Lower lobe of right lung (tissue), 2 donors: Measurements from ENCODE around the gene PHF24. TPM values are rescaled to one million over a fixed set of nuclear protein-coding genes. Genes with fewer than 3 reads are reported as not detected.
"Not testable (repeated sequence)": the region's sequence is repeated elsewhere in the genome, so short reads cannot be mapped to it uniquely, and the experiment has no call there.

Experiments
- ATAC-seq, 2 donors: fragments of 200-7000 bp; cut with Tn5 transposase; one replicate each; pipeline ENCODE4 v1.9.1; 2020 to 2022; ENCODE audit warnings: mild to moderate bottlenecking in 2 of 2, moderate library complexity in 2 of 2
- DNase-seq: peaks from one replicate; pipeline ENCODE4 v3.0.0-alpha.2; 2020
- H3K27ac ChIP-seq: fragments of 200-600 bp; one replicate; pipeline ENCODE4 v1.8.0; 2022
- H3K27me3 ChIP-seq: fragments of 200-600 bp; one replicate; pipeline ENCODE4 v1.8.0; 2022; ENCODE audit warnings: low read depth
- H3K36me3 ChIP-seq: fragments of 200-600 bp; one replicate; pipeline ENCODE4 v1.8.0; 2022; ENCODE audit warnings: mild to moderate bottlenecking
- H3K4me1 ChIP-seq: fragments of 200-600 bp; one replicate; pipeline ENCODE4 v1.8.0; 2022
- H3K4me3 ChIP-seq: fragments of 200-600 bp; one replicate; pipeline ENCODE4 v1.8.0; 2022; ENCODE audit warnings: mild to moderate bottlenecking
- H3K9me3 ChIP-seq: fragments of 200-600 bp; one replicate; pipeline ENCODE4 v1.8.0; 2022
- CTCF ChIP-seq: fragments of 200-600 bp; IDR thresholded peaks from one replicate; pipeline ENCODE4 v1.8.0; 2022; ENCODE audit warnings: antibody characterized with exemption, mild to moderate bottlenecking
- intact Hi-C: fragments of 100-400 bp; cut with DNase I; formaldehyde crosslinking; loops from one replicate; pipeline ENCODE4 v1.11.0; 2022
- total RNA-seq: library from RNA; stranded (reverse); fragmentation: NEBNext Ultra II Directional; extraction: Animal tissue kit (Norgen Biotek cat#: 25700); gene quantifications from one replicate; pipeline ENCODE4 v1.2.1, GENCODE V29; 2021
- donor health status: DM: no; HTN: yes; CAD: no; lungs with severe emphysema.

Gene PHF24
- total RNA-seq, 1 donor from 2014 or later, result 1.3 TPM

DNA sequence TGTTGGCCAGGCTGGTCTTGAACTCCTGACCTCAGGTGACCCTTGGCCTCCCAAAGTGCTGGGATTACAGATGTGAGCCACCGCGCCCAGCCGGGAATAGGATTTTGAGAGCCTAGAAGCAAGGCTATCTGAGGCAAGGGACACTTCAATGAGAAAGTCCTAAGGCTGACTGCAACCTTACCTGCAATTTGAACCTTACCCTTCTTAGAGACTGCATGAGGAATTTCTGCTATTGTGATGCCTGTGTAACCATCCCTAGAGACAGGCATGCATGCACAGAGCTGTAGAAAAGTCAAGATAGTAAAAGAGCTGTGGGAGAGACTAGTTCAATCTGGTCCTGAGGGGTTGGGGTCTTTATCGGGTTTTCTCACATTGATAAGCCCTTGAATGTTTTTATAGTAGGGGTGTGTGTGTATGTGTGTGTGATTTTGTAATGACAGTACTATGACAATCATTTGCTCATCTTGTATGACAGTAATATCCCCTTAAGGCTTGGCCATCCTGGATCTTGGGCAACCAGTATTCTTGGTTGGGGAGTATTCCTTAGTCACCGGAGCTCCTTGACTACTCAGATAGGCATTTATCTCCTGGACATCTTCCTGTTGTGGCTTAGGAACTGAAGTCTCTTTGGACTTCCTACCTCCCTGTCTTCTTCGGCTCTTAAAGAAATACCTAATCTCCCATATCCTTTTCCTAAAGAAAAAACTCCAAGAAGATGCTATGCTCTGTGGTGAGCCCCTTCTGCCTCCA is 42.6 kb downstream of the PHF24 start:
- Histone ChIP-seq H3K4me1 (peaks cover 8% of the 10 kb centered on the region), H3K36me3 (peaks cover 10% of the 10 kb centered on the region), H3K27me3 (no peaks in the 10 kb centered on the region), H3K27ac (no peak overlapping the region), H3K9me3 (no peaks in the 10 kb centered on the region), H3K4me3 (no peak overlapping the region)
- intact Hi-C loops, result no loop called here
- ATAC-seq, result no peak
- TF ChIP-seq CTCF, result no peak
- no peak for DNase-seq

DNA sequence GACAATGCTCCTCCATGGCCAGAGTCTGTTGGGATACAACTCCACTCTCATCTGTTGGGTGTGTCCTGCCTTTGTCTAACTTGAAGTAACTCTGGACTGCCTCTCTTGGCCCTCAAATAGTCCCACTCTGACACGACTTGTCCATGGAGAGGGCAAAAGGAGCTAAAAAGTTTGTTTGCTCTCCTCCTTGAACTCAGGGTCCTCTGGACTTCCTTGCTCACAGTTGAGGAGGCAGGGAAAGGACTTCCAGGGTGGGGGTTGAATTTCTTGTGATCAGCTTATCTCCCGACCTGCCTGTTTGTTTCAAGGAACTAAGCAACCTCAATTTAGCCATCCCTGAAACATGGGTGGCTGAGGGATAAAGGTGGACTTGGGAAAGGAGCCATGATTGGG is 43.2 kb downstream of the PHF24 start:
- ATAC-seq, result peak; percentile 18 to 29
- no peak for TF ChIP-seq CTCF
- no peak overlapping the region for H3K4me3 ChIP-seq
- no peak for DNase-seq
- no peaks in the 10 kb centered on the region for H3K27me3 ChIP-seq
- no peaks in the 10 kb centered on the region for H3K9me3 ChIP-seq
- H3K36me3 ChIP-seq, result peaks cover 10% of the 10 kb centered on the region
- H3K4me1 ChIP-seq, result peaks cover 8% of the 10 kb centered on the region
- intact Hi-C loops, result no loop called here
- H3K27ac ChIP-seq, result no peak overlapping the region

DNA sequence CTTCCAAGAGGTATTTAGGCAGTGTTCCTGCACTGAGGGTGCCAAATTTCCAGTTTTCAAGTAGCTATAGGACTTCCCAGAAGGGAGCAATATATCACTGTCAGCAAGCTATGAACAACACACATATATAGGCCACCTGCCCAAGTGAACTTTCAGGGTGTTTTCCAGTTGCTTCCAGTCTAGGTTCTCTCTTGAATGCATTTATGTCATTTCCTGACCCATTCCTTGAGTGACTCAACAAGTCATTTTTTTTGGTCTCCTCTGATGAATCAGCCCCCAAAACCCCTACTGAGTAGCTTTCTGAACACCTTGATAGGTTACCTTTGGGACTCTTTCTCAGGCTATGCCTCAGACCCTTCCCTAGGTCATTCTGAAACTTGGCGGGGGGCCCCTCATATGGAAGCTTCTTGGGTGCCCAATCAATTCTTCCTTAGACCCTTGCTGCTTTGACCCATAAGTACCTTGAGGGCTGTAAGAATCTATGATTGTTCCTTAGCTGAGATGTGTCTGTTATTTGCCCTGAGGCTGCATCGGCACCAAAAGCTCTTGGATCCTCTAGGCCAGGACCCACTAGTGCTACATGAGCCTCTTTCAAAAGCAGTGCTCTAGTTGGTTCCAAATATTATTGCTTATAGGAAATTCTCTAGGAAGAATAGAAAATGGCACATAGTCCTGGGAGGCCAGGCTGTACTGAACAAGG is 43.9 kb downstream of the PHF24 start:
- intact Hi-C loops, result no loop called here
- no peaks in the 10 kb centered on the region for H3K27me3 ChIP-seq
- peak; percentile 23 to 58 for ATAC-seq
- no peaks in the 10 kb centered on the region for H3K9me3 ChIP-seq
- no peak overlapping the region for H3K4me3 ChIP-seq
- no peak for DNase-seq
- peaks cover 8% of the 10 kb centered on the region for H3K4me1 ChIP-seq
- no peak for TF ChIP-seq CTCF
- H3K27ac ChIP-seq, result no peak overlapping the region
- peaks cover 4% of the 10 kb centered on the region for H3K36me3 ChIP-seq

- H3K36me3 ChIP-seq, result no peaks in the 10 kb centered on the region
- TF ChIP-seq CTCF, result no peak
Measured at GRCh38 chr9:35002623-35003022, 44.5 kb downstream of the PHF24 start.

DNA sequence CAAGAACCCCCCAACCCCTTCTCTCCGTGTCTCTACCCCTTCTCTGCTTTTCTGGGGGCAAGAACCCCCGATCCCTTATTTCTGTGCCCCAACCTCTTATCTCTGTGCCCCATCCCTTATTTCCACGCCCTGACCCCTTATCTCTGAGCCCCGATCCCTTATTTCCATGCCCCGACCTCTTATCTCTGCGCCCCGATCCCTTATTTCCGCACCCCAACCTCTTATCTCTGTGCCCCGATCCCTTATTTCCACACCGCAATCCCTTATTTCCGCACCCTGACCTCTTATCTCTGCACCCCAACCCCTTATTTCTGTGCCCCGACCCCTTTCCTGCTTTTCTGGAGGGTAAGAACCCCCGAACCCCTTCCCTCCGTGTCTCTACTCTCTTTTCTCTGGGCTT is 46.2 kb downstream of the PHF24 start:
- ATAC-seq, H3K27me3 ChIP-seq, H3K4me3 ChIP-seq, H3K4me1 ChIP-seq, intact Hi-C loops, DNase-seq, H3K9me3 ChIP-seq, H3K36me3 ChIP-seq, H3K27ac ChIP-seq: not testable (repeated sequence)

More at GRCh38 chr9:35002623-35003022, 44.5 kb downstream of the PHF24 start:
- no peak for ATAC-seq
- H3K9me3 ChIP-seq, result no peaks in the 10 kb centered on the region
- H3K27me3 ChIP-seq, result no peaks in the 10 kb centered on the region
- peaks cover 3% of the 10 kb centered on the region for H3K4me1 ChIP-seq
- no peak overlapping the region for H3K4me3 ChIP-seq
- DNase-seq, result no peak
- intact Hi-C loops, result no loop called here
- no peak overlapping the region for H3K27ac ChIP-seq

GRCh38 chr9:35010351-35010958 is 52.4 kb downstream of the PHF24 start:
- no peaks in the 10 kb centered on the region for H3K4me1 ChIP-seq
- ATAC-seq (no peak), DNase-seq (no peak)
- peaks cover 30% of the 10 kb centered on the region for H3K36me3 ChIP-seq
- H3K9me3 ChIP-seq, result peaks cover 7% of the 10 kb centered on the region
- no peak for TF ChIP-seq CTCF
- intact Hi-C loops, result no loop called here
- H3K4me3 ChIP-seq, result no peak overlapping the region
- no peak overlapping the region for H3K27ac ChIP-seq
- no peaks in the 10 kb centered on the region for H3K27me3 ChIP-seq
